ENCODE data around the gene BET1L.
"Not testable (repeated sequence)": the region's sequence is repeated elsewhere in the genome, so short reads cannot be mapped to it uniquely, and the experiment has no call there.

The BET1L gene

GRCh38 chr11:227824-228379 lies 20.7 kb upstream of the BET1L start:
- DNase-seq (ENCODE audit: low spot score), result no peak

DNA sequence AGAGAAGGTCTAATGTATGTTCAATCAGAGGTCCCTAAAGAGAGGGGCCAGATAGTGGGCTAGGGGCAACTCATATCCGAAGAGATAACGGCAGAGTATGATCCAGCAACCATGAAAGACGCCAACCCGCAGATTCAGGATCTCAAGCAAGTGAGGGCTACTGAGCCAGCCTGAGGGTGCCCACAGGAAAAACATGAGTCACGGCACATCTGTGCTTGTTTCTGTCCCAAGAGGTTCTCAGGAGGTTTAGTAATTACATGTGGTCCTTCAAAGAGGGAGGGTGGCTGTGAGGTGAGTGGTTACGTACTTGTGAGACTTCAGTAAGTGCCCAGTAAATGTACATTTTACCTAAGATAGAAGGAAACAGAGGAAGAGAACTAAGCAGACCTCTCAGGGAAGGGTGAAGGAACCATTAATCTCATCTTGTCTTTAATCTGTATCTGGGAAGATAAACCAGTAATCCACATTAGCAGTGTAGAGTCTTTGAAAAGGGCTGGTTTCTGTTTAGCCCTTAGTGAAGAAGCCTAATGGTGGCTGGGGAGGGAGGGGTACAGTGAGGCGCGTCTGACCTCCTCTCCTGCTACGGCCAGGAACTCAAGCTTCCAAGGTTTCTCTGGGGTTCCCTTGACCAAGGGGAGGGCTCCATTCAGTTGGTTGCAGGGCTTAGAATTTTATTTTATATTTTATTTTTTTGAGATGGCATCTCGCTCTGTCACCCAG lies 18.7 kb upstream of the BET1L start:
- DNase-seq (ENCODE audit: low spot score), result no peak

- DNase-seq (ENCODE audit: low spot score), result no peak
Measured at GRCh38 chr11:224424-224823, 17.2 kb upstream of the BET1L start.

GRCh38 chr11:223884-224283 lies 16.7 kb upstream of the BET1L start:
- no peak for DNase-seq (ENCODE audit: low spot score)

GRCh38 chr11:223026-223789 lies 16.0 kb upstream of the BET1L start:
- DNase-seq (ENCODE audit: low spot score), result no peak

- no peak for DNase-seq (ENCODE audit: low spot score)
Measured at GRCh38 chr11:221998-222789, 15.0 kb upstream of the BET1L start.

- no peak for DNase-seq (ENCODE audit: low spot score)
Measured at GRCh38 chr11:221539-221938, 14.3 kb upstream of the BET1L start.

- DNase-seq (ENCODE audit: low spot score), result not testable (repeated sequence)
Measured at GRCh38 chr11:220641-221215, 13.5 kb upstream of the BET1L start.

DNA sequence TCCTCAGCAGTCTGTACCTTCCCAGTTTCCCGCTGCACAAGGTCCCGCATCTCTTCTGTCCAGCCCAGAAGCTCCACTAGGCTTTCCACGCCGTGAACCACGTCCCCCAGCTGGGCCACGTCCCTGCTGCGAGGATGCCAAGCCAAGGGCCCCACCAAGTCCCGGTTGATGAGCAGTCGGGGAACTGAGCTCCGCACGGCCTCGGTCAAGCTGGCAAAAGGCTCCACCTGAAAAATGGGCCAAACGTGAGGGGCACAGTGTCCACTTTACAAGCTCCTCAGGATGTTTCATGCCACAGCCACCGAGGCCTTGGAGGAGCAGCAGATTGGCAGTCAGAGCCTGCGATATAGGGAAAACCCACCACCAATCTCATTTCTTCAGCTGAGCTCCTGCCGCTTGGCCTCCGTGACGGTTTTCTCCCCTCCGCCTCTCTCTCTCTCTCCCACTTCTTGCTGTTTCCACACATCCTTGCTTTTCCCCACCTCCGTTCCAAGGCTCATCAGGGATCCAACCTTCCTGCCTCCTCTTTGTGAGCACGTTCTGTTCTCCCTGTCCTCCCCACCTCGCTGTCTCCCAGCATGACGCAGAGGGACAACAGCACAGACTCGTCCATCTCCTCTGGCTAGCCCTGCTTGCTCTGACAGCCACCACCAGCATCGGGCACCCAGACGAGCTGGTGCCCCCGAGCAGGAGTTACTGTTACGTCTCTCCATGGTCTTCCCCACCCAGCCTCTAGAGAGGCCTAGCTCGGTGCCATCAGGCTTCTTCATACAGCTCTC lies 11.8 kb upstream of the BET1L start:
- DNase-seq (ENCODE audit: low spot score), result no peak

- DNase-seq (ENCODE audit: low spot score), result no peak
Measured at GRCh38 chr11:217704-218103, 10.5 kb upstream of the BET1L start.

DNA sequence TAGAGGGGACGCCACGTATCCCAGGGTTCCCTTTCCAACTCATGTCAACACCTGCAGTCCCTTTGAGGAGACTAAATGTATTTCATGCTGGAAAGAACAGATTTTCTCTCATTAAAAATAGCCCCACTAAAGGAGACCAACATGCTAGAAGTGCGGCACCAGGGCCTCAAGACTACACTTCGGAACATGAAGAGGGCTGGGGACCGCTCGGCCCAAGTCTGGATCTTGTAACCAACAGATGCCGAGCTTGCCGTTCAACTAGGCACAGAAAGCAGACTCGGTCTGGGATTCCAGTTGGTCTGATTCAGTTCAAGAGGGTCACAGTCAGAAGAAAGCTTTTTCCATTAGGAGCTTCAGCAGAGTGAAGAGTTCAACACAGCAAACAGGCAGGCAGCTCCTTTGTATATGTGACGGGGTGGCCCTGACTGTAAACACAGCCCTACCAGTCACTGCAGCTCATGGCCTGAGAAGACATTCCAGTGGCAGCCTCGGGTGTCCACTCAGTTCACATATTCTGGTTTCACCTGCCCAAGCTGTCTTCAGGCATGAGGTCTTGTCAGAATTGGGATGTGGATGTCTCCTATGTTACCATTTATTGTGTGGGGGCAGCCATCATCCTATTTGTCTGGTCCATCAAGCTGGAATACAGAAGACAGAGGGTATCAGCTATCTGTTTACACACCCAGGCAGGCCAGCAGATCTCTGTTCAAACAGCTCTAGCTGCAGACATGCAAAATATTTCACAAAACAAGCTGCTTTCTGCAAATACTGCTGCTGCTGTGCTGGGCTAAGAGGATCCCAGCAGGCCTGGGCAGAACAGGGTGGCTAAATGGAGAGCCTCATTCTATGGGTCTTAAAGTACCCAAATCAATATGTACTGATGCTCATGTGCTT lies 9.1 kb upstream of the BET1L start:
- DNase-seq (ENCODE audit: low spot score), result no peak

- DNase-seq (ENCODE audit: low spot score), result no peak
Measured at GRCh38 chr11:215581-216037, 8.4 kb upstream of the BET1L start.

DNA sequence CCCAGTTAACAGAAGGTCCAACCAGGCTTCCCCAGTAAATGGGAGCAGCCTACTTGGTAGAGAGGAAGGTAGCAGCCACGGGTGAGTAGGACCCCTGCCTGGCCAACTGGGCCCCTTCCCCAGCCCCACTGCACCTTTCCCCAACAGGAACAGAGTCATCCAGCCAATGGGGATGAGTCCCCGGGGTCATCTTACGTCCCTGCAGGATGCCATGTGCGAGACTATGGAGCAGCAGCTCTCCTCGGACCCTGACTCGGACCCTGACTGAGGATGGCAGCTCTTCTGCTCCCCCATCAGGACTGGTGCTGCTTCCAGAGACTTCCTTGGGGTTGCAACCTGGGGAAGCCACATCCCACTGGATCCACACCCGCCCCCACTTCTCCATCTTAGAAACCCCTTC lies 6.9 kb upstream of the BET1L start:
- DNase-seq (ENCODE audit: low spot score), result no peak

- DNase-seq (ENCODE audit: low spot score), result no peak
Measured at GRCh38 chr11:213111-213510, 5.9 kb upstream of the BET1L start.

DNA sequence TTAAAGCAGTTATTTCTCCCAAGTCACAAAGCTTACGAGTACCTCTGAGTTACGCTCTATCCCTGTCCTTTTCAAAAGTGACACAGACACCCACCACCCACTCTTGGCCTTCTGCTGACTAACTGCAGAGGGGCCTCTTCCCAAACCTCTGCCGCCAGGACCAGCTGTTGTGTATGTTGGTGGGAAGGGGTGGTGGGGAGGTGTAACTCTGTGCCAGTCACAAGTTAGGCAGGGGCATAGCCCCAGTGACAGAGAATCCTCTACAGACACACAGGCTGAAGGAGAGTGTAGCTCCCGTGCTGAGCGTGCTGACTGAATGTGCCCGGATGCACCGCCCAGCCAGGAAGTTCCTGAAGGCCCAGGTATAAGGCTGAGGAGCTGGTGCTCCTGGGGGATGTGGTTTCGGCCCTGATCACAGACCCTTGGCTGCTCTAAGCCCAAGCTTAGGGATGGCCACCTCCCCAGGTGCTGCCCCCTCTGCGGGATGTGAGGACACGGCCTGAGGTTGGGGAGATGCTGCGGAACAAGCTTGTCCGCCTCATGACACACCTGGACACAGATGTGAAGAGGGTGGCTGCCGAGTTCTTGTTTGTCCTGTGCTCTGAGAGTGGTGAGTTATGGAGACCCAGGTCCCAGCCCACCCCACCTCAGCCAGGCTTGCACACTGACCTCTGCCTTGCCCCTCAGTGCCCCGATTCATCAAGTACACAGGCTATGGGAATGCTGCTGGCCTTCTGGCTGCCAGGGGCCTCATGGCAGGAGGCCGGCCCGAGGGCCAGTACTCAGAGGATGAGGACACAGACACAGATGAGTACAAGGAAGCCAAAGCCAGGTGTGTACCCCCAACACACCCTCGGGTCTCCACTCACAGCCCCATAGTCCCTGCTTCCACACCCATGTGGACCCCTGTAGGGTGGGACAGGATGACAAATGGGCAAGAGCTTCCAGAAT lies 5.2 kb upstream of the BET1L start:
- no peak for DNase-seq (ENCODE audit: low spot score)

- no peak for DNase-seq (ENCODE audit: low spot score)
Measured at GRCh38 chr11:211741-212140, 4.5 kb upstream of the BET1L start.

DNA sequence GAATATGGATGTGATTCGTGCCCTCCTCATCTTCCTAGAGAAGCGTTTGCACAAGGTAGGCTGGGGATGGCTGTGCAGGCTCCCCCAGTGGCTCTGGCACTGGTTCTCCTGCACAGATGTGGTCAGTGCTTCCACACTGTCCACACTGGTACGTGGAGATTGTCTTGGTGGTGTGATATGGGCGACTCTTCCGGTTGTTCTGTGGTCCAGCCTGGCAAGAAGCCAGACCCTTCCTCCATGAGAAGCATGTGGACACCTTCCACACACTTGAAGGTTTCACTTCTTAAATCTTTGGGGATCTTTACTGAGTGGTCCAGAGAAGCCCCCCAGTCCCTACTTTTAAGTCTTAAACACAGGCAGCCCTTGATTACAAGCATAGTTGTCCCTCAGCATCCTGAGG lies 4.1 kb upstream of the BET1L start:
- DNase-seq (ENCODE audit: low spot score), result no peak

DNA sequence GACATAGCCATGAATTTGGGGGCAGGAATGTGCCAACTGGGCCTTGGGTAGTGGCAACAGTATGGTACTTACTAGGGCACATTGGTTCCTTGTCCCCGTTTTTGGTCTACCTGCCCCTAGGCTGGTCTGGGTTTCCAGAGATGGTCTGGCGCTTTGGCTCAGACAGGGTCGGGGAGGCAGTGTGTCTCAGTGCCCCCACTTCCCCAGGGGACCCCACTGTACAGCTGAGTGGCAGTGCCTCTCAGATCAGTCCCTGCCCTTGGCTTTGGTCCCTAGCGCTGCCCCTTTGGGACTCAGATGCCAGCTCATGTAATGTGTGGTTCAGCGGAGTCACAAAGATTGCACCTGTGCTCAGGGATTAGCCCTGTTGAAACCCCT lies 3.6 kb upstream of the BET1L start:
- DNase-seq (ENCODE audit: low spot score), result no peak

DNA sequence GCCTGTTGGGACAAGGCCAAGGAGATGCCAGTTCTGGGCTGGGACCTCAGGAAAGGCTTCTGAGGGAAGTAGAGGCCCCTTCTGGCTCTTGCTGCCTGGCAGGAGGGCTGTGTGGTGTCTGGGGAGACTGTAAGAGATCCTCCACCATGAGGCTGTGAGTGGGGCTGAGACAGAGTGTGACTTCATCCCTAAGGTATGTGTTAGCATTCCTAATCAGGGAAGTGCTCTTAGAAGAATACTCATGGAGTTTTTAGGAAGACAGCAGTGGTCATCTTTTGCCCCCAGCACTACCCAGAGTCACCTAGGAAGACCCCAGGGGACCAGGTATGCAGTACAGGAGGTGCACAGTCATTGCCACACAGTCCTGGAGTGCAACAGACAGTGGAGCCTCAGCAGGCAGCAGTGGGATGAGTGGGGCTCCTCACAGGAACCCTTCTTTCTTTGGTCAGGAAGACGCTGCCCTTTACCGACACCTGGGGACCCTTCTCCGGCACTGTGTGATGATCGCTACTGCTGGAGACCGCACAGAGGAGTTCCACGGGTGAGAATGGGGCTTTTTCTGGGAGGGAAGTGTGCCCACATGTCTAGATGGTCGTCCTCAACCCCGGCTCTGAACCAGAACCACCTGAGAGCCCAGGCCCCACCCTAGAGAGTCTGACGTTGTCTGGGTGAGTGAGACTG lies 3.1 kb upstream of the BET1L start:
- DNase-seq (ENCODE audit: low spot score), result no peak
